Fibroblast of skin of back (primary cell): ENCODE results near the gene GDPGP1.

Experiments used
- DNase-seq: peaks from one replicate; pipeline ENCODE4 v3.0.0-alpha.2; 2013

GDPGP1 gene

GRCh38 chr15:90205050-90205848 lies 28.8 kb upstream of the GDPGP1 start:
- no peak for DNase-seq

GRCh38 chr15:90205886-90206285 lies 28.1 kb upstream of the GDPGP1 start:
- DNase-seq: no peak

- no peak for DNase-seq
Observed at GRCh38 chr15:90207252-90207651, 26.8 kb upstream of the GDPGP1 start.

- no peak for DNase-seq
Observed at GRCh38 chr15:90208356-90208755, 25.7 kb upstream of the GDPGP1 start.

GRCh38 chr15:90209591-90209990 lies 24.4 kb upstream of the GDPGP1 start:
- peak; percentile 33 for DNase-seq

GRCh38 chr15:90210593-90210992 lies 23.4 kb upstream of the GDPGP1 start:
- no peak for DNase-seq

GRCh38 chr15:90211009-90211408 lies 23.0 kb upstream of the GDPGP1 start:
- DNase-seq: no peak

- peak; percentile 79 for DNase-seq
Observed at GRCh38 chr15:90211440-90212143, 22.4 kb upstream of the GDPGP1 start.

GRCh38 chr15:90212221-90213098 lies 21.5 kb upstream of the GDPGP1 start:
- DNase-seq: no peak

- DNase-seq: no peak
Observed at GRCh38 chr15:90213122-90213817, 20.7 kb upstream of the GDPGP1 start.

GRCh38 chr15:90213818-90214204 lies 20.2 kb upstream of the GDPGP1 start:
- DNase-seq: no peak

GRCh38 chr15:90214553-90215196 lies 19.3 kb upstream of the GDPGP1 start:
- no peak for DNase-seq

- no peak for DNase-seq
Observed at GRCh38 chr15:90217671-90218394, 16.2 kb upstream of the GDPGP1 start.

GRCh38 chr15:90219421-90220141 lies 14.4 kb upstream of the GDPGP1 start:
- DNase-seq: peak; percentile 30

- peak; percentile 83 for DNase-seq
Observed at GRCh38 chr15:90221246-90221900, 12.6 kb upstream of the GDPGP1 start.

- DNase-seq: no peak
Observed at GRCh38 chr15:90222547-90222946, 11.5 kb upstream of the GDPGP1 start.

- no peak for DNase-seq
Observed at GRCh38 chr15:90223441-90224165, 10.4 kb upstream of the GDPGP1 start.

- DNase-seq: no peak
Observed at GRCh38 chr15:90225047-90225446, 9.0 kb upstream of the GDPGP1 start.
